HFFc6 (cell line): ENCODE results near the gene DENND10. TPM values are rescaled to one million over a fixed set of nuclear protein-coding genes. Genes with fewer than 3 reads are reported as not detected.

Source experiments
- DNase-seq: peaks from one replicate; pipeline ENCODE4 v3.0.0-alpha.2; 2018
- H3K27ac Mint-ChIP-seq: 2 replicates; pipeline ENCODE4 v1.8.0; 2020; ENCODE audit warnings: mild to moderate bottlenecking, mixed read lengths
- H3K27me3 Mint-ChIP-seq: 2 replicates; pipeline ENCODE4 v1.8.0; 2021; ENCODE audit warnings: mild to moderate bottlenecking, moderate library complexity, mixed read lengths; ENCODE audit not compliant: insufficient read depth
- H3K36me3 Mint-ChIP-seq: 2 replicates; pipeline ENCODE4 v1.8.0; 2021; ENCODE audit warnings: low read depth, mixed read lengths
- H3K4me1 Mint-ChIP-seq: 2 replicates; pipeline ENCODE4 v1.8.0; 2020; ENCODE audit warnings: low read depth, mixed read lengths
- H3K4me3 Mint-ChIP-seq: 2 replicates; pipeline ENCODE4 v1.8.0; 2020; ENCODE audit warnings: mild to moderate bottlenecking, moderate library complexity, mixed read lengths
- H3K9me3 Mint-ChIP-seq: 2 replicates; pipeline ENCODE4 v1.8.0; 2020; ENCODE audit warnings: mild to moderate bottlenecking, mixed read lengths
- CTCF ChIP-seq: fragments of 200-600 bp; sonication (generic); IDR thresholded peaks from 2 replicates; pipeline ENCODE4 v1.5.0; 2021; ENCODE audit warnings: antibody characterized with exemption, mild to moderate bottlenecking
- total RNA-seq, 6 experiments: library from RNA; stranded (reverse); fragmentation: NEBNext Ultra II Directional; extraction: Animal tissue kit (Norgen Biotek cat#: 25700); gene quantifications; 2 replicates in 1 of 6; 3 replicates in 5 of 6; pipeline ENCODE4 v1.2.3, GENCODE V29; 2021

Gene DENND10
- total RNA-seq, 6 experiments from 2014 or later, result 43.9 to 53.8 (median 46.8) TPM

- Mint-ChIP-seq H3K27ac (peak overlapping the region; percentile 99), H3K4me1 (peaks cover 35% of the 10 kb centered on the region), H3K4me3 (peak overlapping the region; percentile 96), H3K36me3 (peaks cover 34% of the 10 kb centered on the region), H3K27me3 (peaks cover 3% of the 10 kb centered on the region; the same call in 1 of the 2 replicates), H3K9me3 (peaks cover 3% of the 10 kb centered on the region; the same call in 1 of the 2 replicates)
- peak; percentile 53 for DNase-seq
- no peak for TF ChIP-seq CTCF
These were observed 24.1 kb upstream of the DENND10 start for GRCh38 chr10:119079599-119080520.

GRCh38 chr10:119080521-119081259 lies 23.2 kb upstream of the DENND10 start, which contains the start of gene EIF3A:
Gene EIF3A, minus strand, starts transcription at chr10:119080817. Its CDS starts 141 bp downstream, at chr10:119080676.
- peaks cover 3% of the 10 kb centered on the region for H3K27me3 Mint-ChIP-seq
- H3K9me3 Mint-ChIP-seq, result peaks cover 3% of the 10 kb centered on the region; the same call in 1 of the 2 replicates
- H3K36me3 Mint-ChIP-seq, result peaks cover 34% of the 10 kb centered on the region
- H3K4me1 Mint-ChIP-seq, result peaks cover 35% of the 10 kb centered on the region
- peak within 1 kb of the TSS; percentile 99 for H3K27ac Mint-ChIP-seq
- peak within 1 kb of the TSS; percentile 96 for H3K4me3 Mint-ChIP-seq
- no peak; the same call in 1 of the 2 replicates for TF ChIP-seq CTCF
- DNase-seq, result peak; percentile 80

GRCh38 chr10:119084896-119085295 lies 19.0 kb upstream of the DENND10 start:
- DNase-seq, result no peak
- H3K4me1 Mint-ChIP-seq, result peaks cover 13% of the 10 kb centered on the region
- TF ChIP-seq CTCF, result no peak
- no peak overlapping the region for H3K27ac Mint-ChIP-seq
- peaks cover 3% of the 10 kb centered on the region; the same call in 1 of the 2 replicates for H3K9me3 Mint-ChIP-seq
- H3K36me3 Mint-ChIP-seq, result peaks cover 9% of the 10 kb centered on the region
- no peak overlapping the region for H3K4me3 Mint-ChIP-seq
- H3K27me3 Mint-ChIP-seq, result peaks cover 6% of the 10 kb centered on the region

GRCh38 chr10:119087271-119087882 lies 16.5 kb upstream of the DENND10 start:
- Mint-ChIP-seq H3K4me1 (peaks cover 20% of the 10 kb centered on the region), H3K27me3 (peaks cover 4% of the 10 kb centered on the region), H3K9me3 (no peaks in the 10 kb centered on the region), H3K4me3 (no peak overlapping the region), H3K36me3 (no peaks in the 10 kb centered on the region), H3K27ac (no peak overlapping the region)
- no peak for TF ChIP-seq CTCF
- no peak for DNase-seq
